ENCODE data around the gene BTBD6.

BTBD6 gene

DNA sequence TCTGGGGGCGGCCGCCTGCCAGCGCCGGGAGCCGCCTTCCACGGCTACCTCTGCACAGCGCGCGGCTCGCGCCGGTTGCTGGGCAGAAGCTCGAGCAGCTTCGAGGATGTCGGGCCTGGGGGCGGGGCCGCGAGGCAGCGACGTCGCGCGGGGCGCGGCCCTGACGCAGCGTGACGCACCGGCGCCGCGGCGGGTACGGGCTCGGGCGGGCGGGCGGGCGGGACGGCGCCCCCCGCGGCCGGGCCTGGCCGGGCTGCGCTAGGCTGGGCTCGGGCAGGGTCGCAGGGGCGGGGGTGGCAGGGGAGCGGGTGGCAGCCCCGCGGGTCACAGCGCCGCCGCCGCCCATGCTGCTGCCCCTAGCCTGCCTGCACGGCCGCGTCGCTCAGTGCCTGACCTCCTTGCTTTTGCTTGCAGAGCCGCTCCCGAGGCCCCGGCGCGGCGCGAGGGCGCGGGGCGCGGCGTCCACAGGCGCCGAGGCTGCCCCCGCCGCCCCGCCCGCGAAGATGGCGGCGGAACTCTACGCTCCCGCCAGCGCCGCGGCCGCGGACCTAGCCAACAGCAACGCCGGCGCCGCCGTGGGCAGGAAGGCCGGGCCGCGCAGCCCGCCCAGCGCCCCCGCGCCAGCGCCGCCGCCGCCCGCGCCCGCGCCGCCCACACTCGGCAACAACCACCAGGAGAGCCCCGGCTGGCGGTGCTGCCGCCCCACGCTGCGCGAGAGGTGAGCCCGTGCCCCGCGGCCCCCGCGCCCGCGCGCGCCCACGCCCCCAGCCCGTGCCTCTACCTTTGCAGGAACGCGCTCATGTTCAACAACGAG, at the start of gene BTBD6:
Gene BTBD6 (plus strand): TSS at position 166 of the 814 bp plus-strand sequence. CDS start 179 bp downstream, at position 345.
- peak; percentile 80 to 83 for DNase-seq

DNA sequence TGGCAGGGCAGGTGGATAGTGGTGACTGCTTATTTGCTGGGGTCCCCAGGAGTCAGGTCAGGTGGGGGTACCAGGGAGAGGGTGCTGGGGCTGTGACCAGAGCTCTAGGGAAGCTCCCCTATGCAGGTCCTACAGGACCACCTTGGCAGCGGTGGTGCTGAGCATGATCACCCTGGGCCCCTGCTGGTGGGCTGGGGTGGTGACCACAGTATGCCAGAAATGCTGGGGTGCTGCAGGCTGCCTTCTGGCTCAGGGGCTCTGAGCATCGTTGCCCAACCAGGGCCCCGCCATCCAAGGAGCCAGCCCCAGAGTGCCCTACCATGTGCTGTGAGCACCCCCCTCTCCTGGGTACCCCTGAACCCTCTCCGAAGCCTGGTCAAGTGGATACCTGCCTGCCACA, 49.7 kb upstream of the BTBD6 start:
- no peak for DNase-seq

DNA sequence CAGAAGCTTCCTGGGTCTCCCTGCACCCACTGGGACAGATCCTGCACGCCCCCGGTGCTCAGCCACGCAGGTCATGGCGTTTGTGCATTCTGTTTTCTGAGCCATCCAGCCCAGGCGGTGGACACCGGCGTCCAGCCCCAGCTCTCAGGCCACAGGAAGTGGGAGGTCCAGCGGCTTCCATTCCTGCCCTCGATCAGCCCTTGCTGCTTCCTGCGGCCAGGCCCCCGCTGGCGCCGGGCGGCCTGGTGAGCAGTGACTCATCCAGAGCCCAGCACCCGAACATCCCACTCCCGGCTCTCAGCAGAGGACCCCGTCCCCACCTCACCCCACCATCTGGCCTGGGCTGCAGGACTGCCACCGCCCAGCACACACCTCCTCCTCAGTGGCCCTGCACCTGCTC, 49.2 kb upstream of the BTBD6 start:
- no peak for DNase-seq

DNA sequence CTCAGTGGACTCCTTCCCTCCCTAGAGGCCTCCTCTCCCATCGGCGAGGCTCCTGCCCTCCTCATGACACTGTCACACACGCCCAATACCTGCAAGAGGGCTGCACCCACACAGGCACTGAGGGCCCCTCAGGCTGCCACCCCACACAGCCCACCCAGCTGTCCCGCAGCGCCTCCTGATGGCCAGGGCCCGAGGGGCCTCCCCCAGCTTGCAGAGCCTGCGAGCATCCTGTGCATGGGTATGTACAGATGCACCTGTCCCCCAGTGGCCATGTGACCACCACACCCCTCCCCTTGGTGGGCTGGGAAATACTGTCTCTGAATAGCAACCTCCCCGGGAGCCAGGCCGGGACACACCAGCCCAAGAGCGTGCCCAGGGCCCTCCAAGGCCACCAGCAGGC, 48.3 kb upstream of the BTBD6 start:
- no peak for DNase-seq

DNA sequence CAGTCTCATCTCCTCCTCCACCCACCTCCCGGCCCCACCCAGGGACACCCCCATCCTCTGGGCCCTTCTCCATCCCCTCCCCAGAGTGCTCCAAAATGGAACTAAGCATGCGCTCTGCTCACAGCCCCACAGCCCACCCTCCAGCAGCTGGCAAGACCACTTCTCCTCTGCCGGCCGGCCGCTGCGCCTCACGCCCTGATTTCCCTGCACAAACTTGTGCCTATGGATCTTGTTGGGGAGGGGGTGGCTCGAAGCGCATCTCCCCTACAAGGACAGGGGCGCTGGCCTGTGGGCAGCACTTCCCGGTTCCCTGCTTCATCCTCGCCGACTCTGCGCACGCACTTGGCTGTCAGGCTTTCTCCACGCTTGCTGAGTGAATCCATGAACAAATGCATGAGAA, 47.7 kb upstream of the BTBD6 start:
- no peak for DNase-seq

DNA sequence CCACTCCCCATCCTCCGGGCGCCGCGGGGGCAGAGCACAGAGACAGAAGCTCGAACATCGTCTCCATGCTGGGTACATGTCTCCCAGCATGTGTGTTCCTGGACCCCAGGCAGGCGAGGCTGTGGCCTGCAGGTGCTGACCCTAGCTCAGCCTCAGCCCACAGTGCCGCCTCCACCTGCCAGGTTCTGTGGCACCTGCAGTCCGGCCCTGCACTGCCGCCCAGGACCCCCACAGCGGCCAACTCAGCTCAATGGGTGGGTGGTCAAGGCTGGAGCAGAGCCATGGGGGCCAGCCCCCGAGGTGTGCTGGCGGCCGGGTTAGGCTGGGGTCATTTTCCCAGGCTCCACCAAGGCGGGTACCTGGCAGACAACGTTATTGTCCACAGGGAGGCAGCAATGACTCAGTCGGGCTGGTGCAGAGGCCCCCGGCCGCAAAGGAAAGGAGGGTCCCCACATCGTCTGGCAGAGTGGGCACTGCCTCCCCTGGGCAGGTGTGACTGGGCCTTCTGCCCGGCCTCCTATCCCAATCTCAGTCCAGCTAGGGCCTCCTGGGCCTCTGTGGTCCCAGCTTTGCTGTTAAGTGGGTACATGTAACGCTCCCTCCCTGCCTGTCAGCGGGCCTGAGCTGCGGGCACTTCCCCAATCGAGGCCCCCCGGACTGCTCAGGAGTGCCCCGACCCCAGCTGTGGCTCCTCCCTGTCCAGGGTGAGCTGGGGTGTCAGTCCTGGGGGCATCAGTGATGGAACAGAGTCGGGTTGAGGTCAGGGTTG, 47.0 kb upstream of the BTBD6 start:
- DNase-seq, result no peak

DNA sequence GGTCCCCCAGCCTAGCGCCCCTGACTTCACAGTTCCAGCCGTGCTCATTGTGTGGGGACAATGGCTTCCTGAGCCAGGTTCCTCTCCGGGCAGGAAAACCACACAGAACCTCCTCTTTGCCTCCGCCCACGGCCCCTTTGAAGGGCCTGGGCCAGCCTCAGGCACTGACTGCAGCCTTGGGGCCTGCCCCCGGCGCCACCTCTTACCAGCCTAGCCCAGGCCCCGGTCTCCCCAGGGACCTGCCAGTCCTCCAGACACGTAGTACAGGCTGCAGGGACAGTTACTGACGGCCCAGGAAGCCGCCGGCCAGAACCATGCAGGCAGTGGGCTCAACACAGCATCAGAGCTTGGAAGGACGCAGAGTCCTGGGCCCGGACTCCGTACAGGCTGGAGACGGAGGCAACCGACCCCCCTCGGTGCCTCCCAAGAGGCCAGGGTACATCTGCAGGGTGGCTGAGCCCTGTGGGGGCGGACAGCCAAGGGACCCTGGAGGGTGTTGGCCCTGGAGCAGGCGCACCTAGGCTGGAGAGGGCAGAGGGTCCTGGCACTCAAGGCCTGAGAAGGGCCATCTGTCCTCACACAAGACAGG, 46.3 kb upstream of the BTBD6 start:
- no peak for DNase-seq

DNA sequence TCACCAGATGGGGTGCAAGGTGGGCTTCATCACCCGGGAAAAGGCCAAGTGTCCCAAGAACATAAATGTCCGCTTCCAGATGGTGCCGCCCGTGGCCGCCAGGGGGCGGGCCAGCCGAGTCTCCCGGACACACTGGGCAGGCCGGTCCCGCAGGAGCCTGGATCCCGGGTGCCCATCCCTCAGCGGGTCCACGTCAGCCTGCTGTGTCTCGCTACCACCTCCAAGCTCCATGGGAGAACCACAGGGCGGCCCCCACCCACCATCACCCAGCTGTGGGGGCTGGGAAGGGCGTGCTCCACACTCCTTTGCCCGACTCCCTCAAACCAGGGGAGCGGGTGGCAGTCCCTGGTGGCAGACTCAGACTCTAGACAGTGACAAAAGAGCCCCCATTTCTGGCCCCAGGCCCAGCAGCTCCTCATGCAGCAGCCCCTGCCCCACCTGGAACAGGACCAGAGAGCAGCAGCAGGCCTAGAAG, 45.2 kb upstream of the BTBD6 start:
- DNase-seq, result peak; percentile 65 to 69

DNA sequence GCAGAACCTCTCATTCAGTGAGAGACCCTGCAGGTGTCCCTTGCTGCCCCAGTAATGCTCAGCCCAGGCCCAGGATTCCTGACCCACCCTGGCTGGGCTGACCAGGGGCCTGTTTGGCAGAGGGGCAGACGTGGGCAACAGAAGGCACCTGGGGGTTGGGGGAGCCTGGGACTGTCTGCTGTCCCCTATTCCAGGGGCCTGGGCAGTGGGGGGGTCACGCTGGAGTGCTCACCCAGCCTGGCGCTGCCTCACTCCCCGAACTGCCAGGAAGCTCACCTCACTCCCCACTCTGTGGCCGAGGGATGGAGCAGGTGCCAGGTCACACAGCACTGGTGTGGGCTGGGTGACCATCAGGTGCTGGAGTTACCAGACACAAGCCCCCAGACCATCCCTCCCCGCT, 44.6 kb upstream of the BTBD6 start:
- DNase-seq, result no peak

DNA sequence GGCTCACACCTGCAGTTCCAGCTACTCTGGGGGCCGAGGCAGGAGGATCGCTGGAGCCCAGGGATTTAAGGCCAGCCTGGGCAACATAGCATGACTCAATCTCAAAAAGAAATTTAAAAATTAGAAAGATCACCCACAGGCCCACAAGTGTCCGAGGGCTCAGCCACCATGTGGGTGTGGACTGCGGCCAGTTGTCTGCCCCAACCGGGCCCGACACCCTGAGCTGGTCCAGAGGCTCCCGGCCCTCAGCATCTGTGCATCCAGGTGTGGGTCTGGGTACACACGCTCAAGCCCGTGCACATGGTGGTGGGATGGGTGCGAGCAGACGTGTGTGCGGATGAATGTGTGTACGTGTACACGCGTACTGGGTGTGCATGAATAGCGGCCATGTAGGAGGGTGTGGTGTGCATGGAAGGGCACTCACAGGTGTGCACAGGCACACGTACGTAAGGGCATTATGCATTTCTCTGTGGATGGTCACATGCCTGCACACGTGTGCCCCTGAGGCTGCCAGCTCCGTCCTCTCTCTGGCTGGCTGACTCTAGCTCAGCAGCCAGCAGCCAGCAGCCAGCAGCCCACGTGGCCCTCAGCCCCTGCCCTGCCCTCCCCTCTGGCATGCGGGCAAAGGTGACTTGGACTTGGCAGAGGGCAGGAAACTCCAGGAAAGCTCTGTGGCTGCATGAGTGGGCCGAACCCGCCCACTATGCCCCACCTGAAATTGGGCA, 44.0 kb upstream of the BTBD6 start:
- no peak for DNase-seq

DNA sequence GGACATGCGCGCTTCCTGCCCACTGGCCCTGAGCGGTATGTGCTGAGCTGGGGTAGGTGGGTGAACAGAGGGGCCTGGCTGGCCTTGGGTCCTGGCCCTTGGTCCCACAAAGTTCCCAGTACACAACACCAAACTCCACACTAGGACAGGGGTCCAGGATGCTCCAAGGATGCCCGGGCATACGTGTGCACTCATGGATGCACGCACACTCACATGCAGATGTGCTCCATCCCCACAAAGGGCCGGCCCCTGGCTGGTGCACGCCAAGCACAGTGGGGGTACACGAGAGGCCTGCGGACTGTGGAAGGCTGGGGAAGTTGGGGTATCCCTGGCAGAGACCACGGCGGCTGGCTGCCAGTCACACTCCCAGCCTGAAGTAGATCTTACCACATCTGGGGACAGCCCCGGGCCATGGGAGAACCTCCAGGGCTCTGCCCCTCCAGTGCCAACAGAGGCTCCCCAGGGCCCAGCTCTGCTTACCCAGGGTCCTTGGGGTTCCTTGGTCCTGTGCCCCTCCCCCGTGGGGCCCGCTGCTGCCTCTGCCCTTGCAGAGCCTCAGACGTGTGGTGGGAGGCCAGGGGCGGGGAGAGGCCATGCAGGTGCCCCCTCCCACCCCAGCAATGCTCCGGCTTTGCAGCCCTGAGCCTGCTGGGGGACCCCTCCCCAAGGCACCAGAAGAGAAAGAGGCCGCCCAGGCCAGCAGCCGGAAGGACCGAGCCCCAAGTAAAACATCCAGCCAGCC, 43.2 kb upstream of the BTBD6 start:
- no peak for DNase-seq

DNA sequence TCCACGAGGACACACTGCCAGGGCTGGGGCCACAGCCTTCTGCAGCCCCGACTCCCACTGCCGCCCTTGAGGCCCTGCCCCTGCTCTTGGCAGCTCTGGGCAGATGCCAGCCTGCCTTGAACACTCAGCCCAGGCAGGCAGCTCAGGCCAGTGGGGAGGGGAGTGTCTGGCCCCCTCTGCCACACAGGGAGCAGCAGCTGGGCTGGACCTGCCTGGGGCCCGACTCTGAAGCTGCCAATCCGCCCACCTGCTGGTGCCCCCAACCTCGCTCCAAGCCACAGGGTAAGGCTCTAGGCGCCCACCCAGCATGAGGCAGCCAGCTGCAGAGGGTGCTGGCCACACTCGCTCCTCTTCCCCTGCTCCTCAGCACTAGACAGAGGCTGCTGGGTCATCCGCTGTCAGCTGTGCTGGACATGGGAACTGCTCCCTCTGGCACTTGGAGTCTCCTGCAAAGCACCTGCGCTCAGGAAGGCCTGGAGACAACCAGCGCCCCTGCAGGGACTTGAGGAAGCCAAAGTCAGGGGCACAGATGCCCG, 42.6 kb upstream of the BTBD6 start:
- DNase-seq, result no peak

DNA sequence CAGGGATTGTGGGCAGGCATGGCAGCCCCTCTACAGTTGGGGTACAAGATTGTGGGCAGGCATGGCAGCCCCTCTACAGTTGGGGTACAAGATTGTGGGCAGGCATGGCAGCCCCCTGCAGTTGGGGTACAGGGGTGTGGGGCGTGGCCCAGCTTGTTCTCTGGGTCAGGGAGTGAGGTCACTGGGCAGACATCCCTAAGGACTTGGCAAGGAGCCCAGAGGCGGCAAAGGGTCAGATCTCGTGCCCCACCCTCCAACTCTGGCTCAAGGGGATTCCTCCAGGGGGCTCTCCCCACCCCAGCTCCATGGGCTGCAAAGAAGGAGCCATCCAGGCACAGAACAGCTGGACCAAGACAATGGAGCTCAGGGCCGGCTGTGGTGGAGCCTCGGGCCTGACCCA, 41.5 kb upstream of the BTBD6 start:
- no peak for DNase-seq

DNA sequence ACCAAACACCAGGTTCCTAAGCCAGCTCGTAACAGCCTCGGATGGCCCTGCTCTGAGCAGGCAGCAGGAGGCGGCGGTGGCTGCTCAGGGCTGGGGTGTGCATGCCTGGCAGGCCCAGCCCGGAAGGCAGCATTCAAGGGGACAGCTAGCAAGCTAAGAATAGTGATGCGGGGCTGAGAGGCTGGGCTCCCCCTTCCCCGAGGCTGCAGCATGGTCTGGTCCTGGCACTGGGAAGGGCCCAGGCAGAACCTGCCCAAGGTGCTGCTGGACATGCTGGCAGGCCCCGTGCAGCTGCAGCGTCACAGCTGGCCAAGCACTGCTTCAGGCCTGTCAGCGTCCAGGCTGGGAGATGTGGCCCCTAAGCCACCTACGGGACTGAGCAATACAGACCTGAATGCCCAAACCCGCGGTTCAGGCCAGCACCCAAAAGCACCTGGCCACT, 40.9 kb upstream of the BTBD6 start:
- no peak for DNase-seq

DNA sequence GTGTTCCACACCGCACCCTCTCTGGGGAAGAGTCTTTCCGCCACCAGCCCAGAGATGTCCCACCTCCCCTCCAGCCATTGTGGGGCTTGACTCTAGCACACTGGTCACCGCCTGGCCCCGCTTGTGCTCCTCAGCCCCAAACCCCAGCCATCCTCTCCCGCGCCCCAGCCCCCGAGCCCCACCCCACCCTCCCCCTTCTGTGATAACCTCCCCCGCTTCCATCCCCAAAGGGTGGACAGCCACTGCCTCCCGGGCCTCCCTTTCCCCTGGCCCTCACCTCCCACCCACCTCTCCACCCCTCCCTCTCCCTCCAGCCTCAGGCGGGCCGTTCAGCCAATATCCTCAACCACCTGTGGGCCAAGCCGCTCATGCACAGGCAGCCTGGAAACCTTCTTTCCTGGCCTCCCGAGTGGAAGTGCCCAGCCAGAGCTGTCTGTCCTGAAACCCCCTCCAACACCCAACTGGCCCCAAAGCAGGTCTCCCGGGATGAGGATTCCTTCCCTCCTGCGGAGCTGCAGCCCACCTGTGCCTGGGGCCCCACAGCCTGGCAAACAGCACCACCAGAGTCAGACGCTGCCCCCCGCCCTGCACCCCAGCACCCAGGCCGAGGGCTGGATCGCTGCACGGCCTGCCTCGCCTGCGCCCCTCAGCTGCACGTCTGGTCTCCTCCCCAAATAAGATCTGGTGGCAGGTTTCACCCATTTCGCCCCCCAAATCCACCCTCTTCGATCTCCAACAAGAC, 40.2 kb upstream of the BTBD6 start:
- DNase-seq, result no peak

DNA sequence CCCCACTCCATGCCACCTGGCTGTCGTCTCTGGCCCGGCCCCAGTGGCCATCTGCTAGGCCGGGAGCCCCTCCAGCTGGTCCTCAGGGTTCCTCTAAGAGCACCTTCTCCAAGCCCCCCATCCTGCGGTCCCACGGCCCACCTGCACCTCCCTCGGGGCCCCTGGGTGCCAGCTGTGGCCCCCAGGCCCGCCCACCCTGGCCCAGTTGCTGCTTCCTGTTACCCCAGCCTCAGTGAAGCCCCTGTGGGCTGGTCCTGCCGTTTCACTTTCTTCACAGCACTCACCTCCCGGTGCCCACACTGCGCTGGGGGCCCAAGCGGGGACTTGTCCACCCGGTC, 39.6 kb upstream of the BTBD6 start:
- DNase-seq, result no peak

DNA sequence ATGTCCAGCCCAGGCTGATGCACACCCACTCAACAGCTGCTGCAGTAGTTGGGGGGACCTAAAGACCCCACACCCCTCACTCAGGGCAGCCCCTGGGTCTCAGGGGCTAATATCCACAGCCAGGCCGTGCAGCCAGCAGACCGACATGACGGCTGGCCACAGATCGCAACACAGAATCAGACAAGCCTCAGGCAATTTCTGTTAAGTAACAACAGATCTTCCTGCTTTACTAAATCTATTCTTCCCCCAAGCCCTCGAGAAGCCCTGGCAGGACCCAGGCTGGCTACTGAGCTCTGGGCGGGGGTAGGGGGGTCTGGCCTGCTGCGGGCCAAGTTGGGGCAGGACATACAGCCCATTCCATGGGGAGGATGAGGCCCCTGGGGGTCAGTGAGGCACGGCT, 39.2 kb upstream of the BTBD6 start:
- no peak for DNase-seq

DNA sequence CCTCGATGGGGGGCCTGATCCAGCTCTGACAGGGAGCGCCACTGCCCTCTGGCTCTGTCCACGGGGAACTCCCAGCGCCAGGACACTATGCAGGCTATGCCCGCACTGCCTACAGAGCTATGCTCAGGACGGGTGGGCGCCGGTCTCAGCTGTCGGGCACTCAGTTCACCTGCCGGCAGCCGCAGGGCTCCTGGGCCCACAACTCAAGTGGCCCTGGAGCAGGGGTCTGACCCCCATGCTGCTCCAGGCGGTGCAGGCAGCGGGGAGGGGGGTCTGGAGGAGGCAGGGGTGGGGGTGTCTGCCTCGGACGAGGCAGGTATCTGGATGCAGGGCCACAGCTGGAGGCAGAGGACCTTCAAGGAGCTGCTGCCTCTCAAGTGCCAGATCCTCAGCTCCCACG, 38.7 kb upstream of the BTBD6 start:
- DNase-seq, result no peak

DNA sequence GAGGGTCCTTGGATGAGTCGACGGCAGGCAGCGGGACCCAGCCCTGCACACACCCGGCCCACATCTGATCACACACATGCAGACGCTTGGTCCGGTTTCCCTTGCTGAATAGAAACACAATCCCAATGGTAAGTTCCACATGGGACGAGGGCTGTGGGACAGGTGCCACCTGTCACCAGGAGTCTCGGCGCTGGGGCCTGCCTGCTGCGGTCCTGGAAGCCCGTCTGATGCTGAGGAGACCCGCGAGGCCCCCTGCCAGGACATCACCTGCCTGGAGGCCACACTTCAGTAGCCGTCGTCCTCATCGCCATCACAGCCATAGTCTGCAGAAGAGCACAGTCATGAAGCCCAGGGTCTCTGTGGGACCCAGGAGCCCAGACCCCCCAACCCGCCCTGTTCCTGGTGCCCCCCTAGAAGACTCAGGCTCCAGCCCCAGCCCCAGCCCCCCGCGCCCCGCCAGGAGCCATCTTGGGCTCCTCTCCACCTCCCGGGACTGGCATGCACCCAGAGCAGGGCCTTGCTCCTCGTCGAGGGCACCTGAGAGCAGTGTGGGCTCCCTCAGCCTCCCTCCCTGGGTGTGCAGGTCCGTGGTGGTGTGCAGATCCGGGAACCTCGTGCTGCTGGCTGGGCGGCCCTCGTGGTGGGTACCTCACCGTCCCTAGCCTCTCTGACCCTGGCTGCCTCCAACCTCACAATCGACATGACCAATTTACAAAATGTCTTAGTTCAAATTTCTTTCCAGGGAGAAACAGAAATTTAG, 37.9 kb upstream of the BTBD6 start:
- no peak for DNase-seq

DNA sequence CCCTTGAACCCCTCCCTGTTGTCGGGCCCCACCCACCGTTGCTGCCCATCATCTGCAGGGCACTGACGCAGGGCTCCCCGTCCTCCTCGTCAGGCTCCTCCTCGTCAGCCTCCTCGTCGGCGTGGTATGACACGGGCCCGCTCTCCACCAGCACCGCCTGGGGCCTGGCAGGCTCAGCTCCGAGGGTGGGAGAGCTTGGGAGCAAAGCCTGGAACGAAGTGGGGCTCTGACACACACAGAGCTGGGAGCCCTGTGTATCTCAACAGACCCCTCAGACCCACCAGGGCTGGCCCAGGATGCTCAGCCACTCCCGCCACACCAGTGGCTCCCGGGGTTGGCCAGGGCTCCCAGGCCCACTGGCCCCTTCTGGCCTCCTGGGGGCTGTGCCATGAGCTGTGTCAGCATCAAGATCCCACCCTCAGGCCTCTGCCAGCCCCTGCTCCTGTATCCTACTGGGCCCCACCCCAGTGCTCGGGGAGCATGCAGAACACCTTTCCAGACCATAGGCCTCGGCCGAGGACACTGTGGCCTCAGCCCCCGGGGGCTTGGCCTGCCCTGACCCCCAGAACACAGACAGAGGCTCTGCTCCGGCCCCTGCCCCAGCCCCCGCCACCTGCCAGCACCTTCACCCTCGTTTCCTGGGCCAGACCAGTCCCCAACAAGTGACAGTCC, 37.1 kb upstream of the BTBD6 start:
- DNase-seq, result no peak

Measured in stimulated activated CD4-positive, alpha-beta T cell treated with anti-CD3 and anti-CD28 coated beads, Interleukin-2, amount 100 ng/mL, for 48 hours (primary cell).